ENCODE data around the gene BHLHA15.
A peak's percentile ranks its signal among the peaks of the same experiment; 100 is the strongest.

Gene BHLHA15

DNA sequence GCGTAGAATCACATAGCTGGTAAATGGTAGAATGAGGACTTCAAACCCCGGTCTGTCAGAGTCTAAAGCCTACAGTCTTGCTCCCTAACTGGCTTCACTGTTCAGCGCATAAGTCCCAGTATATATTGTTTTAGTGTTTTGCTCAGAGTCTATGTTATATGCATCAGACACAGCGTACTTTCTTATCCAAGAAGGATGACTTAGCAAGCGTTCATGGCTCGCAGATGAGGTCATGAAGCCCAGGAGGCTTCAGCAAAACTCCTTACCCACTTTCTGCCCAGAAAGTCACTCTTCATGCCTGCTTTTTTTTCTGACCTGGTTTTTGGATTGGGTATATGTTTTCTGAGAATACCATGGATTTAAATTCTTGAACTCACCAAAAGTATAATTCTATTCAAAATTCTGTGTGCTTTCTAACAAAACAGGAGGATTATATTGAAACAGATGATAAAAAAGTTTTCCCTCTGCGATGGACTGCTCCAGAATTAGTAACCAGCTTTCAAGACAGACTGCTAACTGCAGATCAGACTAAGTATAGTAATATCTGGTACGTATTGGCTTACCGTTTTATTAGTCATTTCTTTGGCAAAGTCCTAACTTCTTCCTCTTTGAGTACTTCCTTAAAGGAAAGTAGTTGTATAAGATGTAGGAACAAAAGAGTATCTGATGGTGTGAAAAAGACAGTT lies 24.6 kb upstream of the BHLHA15 start:
- TF ChIP-seq, protein P1, sequence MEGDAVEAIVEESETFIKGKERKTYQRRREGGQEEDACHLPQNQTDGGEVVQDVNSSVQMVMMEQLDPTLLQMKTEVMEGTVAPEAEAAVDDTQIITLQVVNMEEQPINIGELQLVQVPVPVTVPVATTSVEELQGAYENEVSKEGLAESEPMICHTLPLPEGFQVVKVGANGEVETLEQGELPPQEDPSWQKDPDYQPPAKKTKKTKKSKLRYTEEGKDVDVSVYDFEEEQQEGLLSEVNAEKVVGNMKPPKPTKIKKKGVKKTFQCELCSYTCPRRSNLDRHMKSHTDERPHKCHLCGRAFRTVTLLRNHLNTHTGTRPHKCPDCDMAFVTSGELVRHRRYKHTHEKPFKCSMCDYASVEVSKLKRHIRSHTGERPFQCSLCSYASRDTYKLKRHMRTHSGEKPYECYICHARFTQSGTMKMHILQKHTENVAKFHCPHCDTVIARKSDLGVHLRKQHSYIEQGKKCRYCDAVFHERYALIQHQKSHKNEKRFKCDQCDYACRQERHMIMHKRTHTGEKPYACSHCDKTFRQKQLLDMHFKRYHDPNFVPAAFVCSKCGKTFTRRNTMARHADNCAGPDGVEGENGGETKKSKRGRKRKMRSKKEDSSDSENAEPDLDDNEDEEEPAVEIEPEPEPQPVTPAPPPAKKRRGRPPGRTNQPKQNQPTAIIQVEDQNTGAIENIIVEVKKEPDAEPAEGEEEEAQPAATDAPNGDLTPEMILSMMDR (conservative IDR thresholded peaks at IDR 0.05; ENCODE audit: low read depth, low read length), result no peak
- peak; percentile 16 for DNase-seq (ENCODE audit: low read depth)
- no peak overlapping the region for H3K4me3 ChIP-seq (ENCODE audit: low read depth, low read length)

DNA sequence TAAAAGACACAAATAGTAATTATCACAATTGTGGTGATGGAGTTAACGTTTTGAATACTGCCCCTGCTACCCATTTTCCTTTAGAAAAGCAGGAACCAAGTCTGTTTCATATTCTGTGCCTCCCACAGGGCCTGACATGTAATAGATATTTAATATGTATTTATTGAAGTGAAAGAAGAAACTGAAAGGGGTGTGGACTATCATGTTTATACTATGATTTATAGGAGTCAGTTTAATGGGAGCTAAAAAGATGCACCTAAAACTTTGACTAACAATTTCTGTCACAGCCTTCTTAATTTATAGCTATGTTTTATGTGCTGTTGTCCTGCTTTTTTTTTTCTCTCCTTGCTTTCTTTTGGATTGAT lies 24.1 kb upstream of the BHLHA15 start:
- TF ChIP-seq, protein P1 (conservative IDR thresholded peaks at IDR 0.05; ENCODE audit: low read depth, low read length), result no peak

DNA sequence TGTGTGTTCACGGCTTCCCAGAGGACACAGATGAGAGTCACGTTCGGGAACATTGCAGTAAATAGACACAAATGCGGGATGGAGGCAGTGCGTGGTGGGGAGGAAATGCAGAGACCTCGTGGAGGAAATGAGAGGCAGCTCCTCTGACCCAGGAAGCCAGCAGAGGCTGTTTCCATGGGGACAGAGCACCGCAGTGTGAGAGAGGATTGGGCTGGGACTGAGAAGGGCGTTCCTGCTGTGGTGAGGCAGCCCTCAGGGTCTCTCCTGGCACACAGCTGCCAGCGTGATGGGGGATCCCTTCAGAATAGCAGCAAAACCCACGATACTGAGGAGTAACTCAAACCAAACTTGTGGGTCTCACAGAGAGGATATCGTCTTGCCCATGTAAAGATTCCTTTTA lies 21.7 kb upstream of the BHLHA15 start:
- DNase-seq (ENCODE audit: low read depth), result no peak
- TF ChIP-seq, protein P1 (conservative IDR thresholded peaks at IDR 0.05; ENCODE audit: low read depth, low read length), result no peak
- H3K4me3 ChIP-seq (ENCODE audit: low read depth, low read length), result no peak overlapping the region

More for the DNA sequence above, 24.1 kb upstream of the BHLHA15 start:
- H3K4me3 ChIP-seq (ENCODE audit: low read depth, low read length), result no peak overlapping the region
- no peak for DNase-seq (ENCODE audit: low read depth)

DNA sequence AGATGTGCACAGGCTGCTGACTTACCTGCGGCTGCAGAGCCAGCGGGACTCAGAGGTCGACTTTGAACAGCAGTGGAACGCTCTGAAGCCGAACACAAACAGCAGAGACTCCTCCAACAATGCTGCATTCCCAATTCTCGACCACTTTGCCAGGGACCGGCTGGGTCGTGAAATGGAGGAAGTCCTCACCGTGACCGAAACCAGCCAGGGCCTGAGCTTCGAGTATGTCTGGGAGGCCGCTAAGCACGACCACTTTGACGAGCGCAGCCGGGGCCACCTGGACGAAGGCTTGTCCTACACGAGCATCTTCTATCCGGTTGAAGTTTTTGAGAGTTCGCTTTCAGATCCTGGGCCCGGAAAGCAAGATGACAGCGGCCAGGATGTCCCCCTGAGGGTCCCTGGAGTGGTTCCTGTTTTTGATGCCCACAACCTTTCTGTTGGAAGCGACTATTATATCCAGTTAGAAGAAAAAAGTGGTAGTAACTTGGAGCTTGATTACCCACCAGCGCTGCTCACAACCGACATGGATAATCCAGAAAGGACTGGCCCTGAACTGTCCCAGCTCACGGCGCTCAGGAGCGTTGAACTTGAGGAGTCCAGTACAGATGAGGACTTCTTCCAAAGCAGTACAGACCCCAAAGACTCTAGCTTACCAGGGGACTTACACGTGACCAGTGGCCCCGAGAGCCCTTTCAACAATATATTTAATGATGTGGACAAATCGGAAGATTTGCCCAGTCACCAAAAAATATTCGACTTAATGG lies 19.4 kb upstream of the BHLHA15 start:
- no peak for DNase-seq (ENCODE audit: low read depth)
- no peak overlapping the region for H3K4me3 ChIP-seq (ENCODE audit: low read depth, low read length)
- TF ChIP-seq, protein P1 (conservative IDR thresholded peaks at IDR 0.05; ENCODE audit: low read depth, low read length), result no peak

DNA sequence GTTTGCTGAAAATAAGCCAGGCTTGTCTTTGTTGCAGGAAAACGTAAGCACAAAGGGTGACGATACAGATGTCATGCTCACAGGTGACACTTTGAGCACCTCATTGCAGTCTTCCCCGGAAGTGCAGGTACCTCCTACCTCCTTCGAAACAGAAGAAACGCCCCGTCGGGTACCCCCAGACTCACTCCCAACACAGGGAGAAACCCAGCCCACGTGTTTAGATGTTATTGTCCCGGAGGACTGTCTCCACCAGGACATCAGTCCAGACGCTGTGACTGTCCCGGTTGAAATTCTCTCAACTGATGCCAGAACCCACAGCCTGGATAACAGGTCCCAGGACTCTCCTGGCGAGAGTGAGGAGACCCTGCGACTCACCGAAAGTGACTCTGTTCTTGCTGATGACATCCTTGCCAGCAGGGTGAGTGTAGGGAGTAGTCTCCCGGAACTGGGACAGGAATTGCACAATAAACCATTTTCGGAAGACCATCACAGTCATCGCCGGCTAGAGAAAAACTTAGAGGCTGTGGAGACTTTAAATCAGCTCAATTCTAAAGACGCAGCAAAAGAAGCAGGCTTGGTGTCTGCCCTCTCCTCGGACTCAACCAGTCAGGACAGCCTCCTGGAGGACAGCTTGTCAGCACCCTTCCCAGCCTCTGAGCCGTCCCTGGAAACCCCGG lies 18.3 kb upstream of the BHLHA15 start:
- TF ChIP-seq, protein P1 (conservative IDR thresholded peaks at IDR 0.05; ENCODE audit: low read depth, low read length), result no peak
- no peak overlapping the region for H3K4me3 ChIP-seq (ENCODE audit: low read depth, low read length)
- no peak for DNase-seq (ENCODE audit: low read depth)

DNA sequence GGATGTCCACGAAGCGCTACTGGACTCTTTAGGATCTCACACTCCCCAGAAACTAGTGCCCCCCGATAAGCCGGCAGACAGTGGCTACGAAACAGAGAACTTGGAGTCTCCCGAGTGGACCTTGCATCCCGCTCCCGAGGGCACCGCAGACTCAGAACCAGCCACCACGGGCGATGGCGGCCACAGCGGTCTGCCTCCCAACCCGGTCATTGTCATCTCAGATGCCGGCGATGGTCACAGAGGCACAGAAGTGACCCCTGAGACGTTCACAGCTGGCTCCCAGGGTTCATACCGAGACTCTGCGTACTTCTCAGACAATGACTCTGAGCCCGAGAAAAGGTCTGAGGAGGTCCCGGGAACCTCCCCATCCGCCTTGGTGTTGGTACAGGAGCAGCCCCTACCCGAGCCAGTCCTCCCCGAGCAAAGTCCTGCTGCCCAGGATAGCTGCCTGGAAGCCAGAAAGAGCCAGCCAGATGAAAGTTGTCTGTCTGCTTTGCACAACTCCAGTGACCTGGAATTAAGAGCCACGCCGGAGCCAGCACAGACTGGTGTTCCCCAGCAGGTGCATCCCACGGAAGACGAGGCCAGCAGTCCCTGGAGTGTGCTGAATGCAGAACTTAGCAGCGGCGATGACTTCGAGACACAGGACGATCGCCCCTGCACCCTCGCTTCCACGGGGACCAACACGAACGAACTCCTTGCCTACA lies 17.6 kb upstream of the BHLHA15 start:
- TF ChIP-seq, protein P1 (conservative IDR thresholded peaks at IDR 0.05; ENCODE audit: low read depth, low read length), result no peak
- DNase-seq (ENCODE audit: low read depth), result no peak
- no peak overlapping the region for H3K4me3 ChIP-seq (ENCODE audit: low read depth, low read length)

All from choroid plexus epithelial cell (primary cell).